GM21515 (cell line): ENCODE results near the gene TPH2.

Experiments
- ATAC-seq: cut with Tn5 transposase; IDR thresholded peaks from one replicate; pipeline ENCODE4 v1.9.1; 2021; ENCODE audit not compliant: unreplicated experiment

TPH2 gene

GRCh38 chr12:71938728-71939385 is at the start of gene TPH2:
Gene TPH2, plus strand, starts transcription at chr12:71938845. Its CDS starts 142 bp downstream, at chr12:71938987.
- peak; percentile 80 for ATAC-seq

- ATAC-seq, result no peak
Observed at GRCh38 chr12:71890475-71890874, 48.2 kb upstream of the TPH2 start.

- ATAC-seq, result no peak
Observed at GRCh38 chr12:71892059-71892458, 46.6 kb upstream of the TPH2 start.

DNA sequence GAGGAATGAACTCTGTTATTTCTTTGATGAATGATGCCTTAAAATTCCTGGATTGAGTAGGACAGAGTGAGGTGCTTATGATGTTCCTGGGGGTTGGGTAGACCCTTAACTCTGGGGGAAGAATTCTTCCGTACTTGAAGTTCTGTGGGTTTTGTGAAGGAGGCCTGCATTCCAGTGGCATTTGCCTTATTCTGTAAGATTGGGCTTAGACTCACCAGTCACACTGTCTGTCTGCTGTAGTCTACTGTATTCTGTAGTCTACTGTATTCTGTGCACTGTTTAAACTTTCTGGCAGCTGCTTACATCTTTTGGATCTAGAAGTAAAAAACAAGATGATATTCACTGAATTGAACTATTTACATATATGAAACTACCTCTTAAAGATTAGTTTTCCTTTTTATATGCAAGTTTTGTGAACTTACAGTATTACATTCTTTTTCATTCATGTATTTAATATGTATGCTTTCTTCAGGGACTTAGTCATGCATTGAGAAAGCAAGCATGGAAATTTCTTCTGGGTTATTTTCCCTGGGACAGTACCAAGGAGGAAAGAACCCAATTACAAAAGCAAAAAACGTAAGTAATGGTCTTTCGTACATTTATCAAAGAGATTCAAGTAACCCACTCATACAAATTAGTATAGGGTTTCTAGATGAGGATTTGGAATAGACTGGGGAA is 42.3 kb upstream of the TPH2 start:
- ATAC-seq, result no peak

DNA sequence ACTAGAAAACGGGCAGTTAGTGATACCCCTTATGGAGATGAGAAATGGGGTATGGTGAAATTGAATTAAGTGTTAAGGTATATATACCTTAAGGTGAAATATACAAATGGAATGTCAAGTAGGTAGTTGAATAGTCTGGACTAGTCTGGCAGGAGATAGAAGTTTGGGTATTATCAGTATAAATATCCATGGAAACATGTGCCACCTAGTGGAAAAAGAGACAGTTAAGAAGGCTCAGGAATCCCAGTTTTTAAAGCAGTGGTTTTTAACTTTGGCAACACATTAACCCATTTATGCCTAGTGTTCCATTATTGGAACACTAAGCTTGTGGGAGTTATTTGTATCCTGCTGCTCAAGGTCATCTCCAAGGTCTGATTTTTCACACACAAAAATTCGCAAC is 38.6 kb upstream of the TPH2 start:
- ATAC-seq, result no peak

- no peak for ATAC-seq
Observed at GRCh38 chr12:71904629-71905028, 34.0 kb upstream of the TPH2 start.

GRCh38 chr12:71935594-71935993 is 3.1 kb upstream of the TPH2 start:
- peak; percentile 75 for ATAC-seq

DNA sequence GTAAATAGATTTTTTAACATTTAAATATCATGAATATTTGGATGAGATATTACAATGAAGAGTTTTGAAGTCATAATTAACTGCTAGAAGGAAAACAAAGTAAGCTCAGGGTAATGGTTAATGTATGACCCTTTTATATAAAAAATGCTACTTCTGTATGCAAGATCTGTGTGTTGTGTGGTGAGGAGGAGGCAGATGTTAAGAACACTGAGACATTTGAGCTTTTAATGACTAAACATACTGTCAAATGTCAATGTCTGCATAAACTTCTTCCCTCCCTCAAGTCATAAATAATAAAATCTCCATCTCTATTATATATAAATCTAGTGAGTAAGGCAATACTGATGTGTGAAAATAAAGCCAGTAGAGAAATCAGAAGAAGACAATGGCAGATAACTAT is 1.4 kb downstream of the TPH2 start:
- ATAC-seq, result no peak

- no peak for ATAC-seq
Observed at GRCh38 chr12:71941174-71941573, 2.5 kb downstream of the TPH2 start.

GRCh38 chr12:71942259-71942658 is 3.6 kb downstream of the TPH2 start:
- ATAC-seq, result no peak

DNA sequence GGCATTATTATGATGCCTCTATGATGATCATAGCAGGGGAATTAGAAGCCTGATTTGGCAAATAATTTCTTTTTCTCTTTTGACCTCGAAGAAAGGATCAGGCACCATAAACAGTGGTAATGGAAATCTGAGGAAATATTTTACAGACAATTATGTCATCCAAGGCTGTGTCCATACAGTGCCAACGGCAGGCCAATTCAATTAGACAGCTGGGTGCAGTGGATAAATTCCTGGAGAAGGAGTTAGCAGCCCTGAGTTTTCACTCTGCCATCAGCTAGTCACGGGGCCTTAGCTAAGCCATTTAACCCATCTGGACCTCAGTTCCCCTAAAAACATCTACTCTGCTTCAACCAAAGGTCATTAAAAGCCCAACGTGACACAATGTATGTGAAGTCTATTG is 4.1 kb downstream of the TPH2 start:
- ATAC-seq, result no peak

- ATAC-seq, result no peak
Observed at GRCh38 chr12:71945121-71945520, 6.5 kb downstream of the TPH2 start.

GRCh38 chr12:71945883-71946282 is 7.2 kb downstream of the TPH2 start:
- no peak for ATAC-seq

DNA sequence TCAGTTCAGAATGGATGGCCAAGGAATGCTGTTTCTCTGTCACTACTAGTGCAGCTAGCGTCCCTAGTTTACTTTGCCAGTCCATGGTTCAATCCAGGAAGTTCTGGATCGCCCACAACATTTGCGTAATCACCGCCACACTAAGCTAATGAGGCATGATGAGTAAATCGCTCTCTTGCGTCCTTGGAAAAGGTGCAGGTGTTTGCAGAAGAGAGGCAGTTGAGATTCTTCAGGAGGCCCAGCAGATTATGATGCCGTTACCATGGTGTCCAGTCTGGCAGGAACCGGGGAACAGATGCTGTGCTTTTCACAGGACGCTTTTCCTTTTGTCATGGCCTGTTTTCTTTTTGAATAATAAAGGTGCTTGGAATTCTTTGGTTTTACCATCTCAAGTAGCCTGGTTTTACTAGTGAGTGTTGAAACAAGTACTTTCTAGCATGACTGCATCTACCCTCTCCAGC is 9.0 kb downstream of the TPH2 start:
- no peak for ATAC-seq

DNA sequence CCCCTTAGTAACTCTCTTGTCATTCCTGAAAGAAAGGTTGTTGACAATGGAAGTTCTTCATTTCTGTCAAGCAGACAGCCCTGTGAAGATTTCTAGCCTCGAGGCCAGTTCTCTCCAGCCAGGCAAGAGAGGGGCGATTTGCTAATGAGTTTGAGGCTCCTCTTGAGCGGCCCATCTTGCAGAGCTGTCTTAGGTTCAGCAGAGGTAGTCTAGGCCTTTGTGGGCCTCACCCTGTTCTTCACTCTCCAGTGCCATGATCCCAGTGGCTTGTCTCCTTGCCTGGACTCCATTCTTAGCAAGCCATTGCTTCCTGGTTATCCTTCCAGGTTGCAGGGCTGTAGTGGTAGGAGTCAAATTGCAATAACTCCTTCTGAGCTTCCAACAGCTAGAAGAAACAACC is 9.7 kb downstream of the TPH2 start:
- no peak for ATAC-seq

DNA sequence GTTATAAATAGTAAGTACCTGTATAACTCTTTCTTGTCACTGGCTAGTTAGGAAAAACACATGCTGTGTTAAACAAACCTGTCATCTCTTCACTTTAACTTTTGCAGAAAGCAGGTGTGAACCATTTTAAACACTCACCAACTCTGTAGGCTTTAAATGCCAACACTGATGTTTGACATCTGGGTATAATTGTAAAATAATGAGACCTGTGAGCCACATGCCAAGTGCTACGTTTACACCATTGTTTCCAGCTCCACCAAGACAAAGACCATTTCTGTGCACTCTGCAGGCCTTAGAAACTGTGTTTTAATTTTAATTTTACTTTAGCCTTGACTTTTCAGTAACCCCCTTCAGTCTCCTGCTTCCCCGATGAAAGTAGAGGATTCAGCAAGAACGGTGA is 11.0 kb downstream of the TPH2 start:
- ATAC-seq, result no peak

DNA sequence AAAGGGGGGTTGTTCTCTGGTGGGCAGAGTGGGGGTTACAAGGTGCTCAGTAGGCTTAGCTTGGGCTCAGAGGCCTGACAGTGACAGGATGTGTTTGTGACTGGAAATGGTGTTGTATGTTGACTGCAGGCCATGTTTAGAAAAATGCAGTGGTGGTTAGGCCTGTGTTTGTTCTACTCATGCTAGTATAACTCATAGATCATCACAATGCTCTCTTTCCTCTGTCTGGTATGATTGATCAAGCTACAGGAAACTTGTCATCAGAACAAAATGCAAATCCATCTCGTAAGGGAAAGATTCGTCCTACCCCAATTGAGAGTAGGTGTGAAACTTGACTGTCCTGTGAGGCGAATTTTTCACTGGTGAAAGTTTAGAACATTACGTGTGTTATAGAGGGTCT is 11.8 kb downstream of the TPH2 start:
- ATAC-seq, result no peak

DNA sequence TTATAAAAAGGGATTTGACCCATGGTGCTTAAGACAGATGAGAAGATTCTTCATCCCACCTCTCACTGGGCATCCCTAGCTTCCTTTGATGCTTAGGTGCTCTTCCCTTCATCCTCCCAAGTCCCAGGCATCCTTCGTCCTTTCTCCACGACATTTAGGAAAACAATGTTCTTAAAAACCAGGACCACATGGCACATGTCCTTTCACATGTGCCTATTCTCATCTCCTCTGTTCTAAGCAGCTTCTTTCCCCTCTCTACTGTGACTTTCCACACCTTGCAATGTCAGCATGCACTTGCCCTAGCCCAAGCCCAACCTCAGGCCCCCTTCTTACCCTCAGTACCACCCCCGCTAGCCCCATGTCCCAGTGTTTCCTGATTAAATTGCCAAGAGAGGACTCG is 12.2 kb downstream of the TPH2 start:
- ATAC-seq, result no peak

GRCh38 chr12:71954083-71954778 is 15.6 kb downstream of the TPH2 start:
- no peak for ATAC-seq

DNA sequence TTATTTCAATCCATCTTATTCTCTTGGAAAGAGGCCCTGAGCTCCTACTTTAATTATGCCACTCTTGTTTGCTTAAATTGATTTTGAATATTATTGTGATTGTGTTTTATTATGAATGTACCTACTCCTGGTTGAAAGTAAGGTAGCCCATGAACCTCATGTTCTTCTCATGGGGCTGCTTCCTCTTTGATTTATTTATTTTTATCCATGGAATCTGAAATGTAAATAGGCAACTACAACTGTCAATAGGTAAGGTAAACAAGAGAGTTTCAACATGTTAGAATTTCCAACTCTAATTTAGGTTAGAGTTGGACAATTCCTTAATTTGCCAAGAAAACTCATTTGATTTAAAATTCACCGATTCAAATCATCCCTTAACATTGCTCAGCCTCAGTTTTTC is 16.2 kb downstream of the TPH2 start:
- no peak for ATAC-seq

GRCh38 chr12:71955970-71956369 is 17.3 kb downstream of the TPH2 start:
- no peak for ATAC-seq

DNA sequence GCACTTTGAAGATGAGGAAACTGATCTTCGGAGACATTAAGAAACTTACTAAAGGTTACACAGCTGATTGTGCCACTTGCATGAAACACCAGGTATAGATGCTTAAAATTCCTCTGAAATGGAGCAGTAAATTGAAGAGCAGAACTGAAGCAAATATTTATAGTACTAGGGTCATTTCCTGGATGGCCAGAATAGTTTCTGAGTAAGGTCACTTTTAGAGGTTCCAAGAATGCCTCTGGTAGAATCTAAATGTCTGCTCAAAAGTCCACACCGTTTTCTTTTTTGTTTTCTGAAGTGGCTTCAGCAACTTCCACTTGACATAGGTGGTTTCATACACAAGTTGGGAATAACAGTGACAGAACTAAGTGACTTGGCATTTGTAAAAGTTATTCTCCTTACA is 19.4 kb downstream of the TPH2 start:
- no peak for ATAC-seq
